ENCODE measurements around the gene BRINP1. TPM values are rescaled to one million over a fixed set of nuclear protein-coding genes. Genes with fewer than 3 reads are reported as not detected.

The BRINP1 gene
- total RNA-seq, 2 experiments from 2014 or later = not detected

- TF ChIP-seq CTCF (conservative IDR thresholded peaks at IDR 0.05; ENCODE audit: low read length) = no peak
- TF ChIP-seq EZH2phosphoT487 (IDR thresholded peaks at IDR 0.05; ENCODE audit: borderline replicate concordance, low read depth, low read length) = no peak
- Histone ChIP-seq H2AFZ (ENCODE audit: low read length) (no peak overlapping the region), H4K20me1 (ENCODE audit: insufficient read depth, low read length) (no peaks in the 10 kb centered on the region), H3K27ac (ENCODE audit: low read depth, low read length, poor library complexity, severe bottlenecking) (no peak overlapping the region), H3K4me1 (ENCODE audit: insufficient read depth, low read length, poor library complexity, severe bottlenecking) (no peaks in the 10 kb centered on the region), H3K4me2 (ENCODE audit: low read length) (no peak overlapping the region), H3K4me3 (ENCODE audit: low read depth, low read length, poor library complexity, severe bottlenecking) (no peak overlapping the region), H3K79me2 (ENCODE audit: insufficient read depth, low read depth, low read length) (no peaks in the 10 kb centered on the region), H3K36me3 (ENCODE audit: insufficient read depth, low read length) (no peaks in the 10 kb centered on the region), H3K9me2 (ENCODE audit: insufficient read depth, low read length) (no peaks in the 10 kb centered on the region), H3K9me3 (ENCODE audit: low read length) (no peaks in the 10 kb centered on the region)
- POLR2A ChIA-PET = no interaction called here
- BruUV-seq (replicated peaks) = no TSS peak
- CTCF ChIA-PET (ENCODE audit: unreplicated experiment) = no interaction called here
- no peak for DNase-seq (ENCODE audit: low spot score)
- intact Hi-C loops (cut with micrococcal nuclease; ENCODE audit: unreplicated experiment) = no loop called here
These were observed 144.8 kb downstream of the BRINP1 start for GRCh38 chr9:119224431-119224830.

DNA sequence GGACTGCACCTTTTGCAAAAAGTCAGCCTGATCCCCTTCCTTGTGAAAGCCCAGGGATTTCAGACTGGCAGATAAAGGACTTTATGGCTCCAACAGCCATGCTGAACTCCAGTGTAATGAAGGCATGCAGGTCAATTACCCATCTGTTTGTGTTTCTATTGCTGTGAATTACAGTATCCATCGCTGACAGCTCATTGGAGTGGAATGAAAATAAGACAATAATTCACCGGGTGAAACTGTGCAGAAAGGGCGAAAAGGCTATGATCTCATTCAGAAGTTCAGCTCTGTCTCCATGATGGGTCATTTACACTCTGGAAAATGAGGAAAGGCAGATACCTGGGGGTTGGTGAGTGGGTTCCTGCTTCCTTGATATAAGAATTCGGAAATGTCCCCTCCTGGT lies 148.0 kb downstream of the BRINP1 start:
- POLR2A ChIA-PET = interaction anchor here (0.6 kb wide), 1 partner anchor 38 kb away, joined by 3 read pairs; no protein-coding TSS in a partner anchor
- no peak for DNase-seq (ENCODE audit: low spot score)
- no peak overlapping the region for H2AFZ ChIP-seq (ENCODE audit: low read length)
- no TSS peak for BruUV-seq (replicated peaks)
- TF ChIP-seq EZH2phosphoT487 (IDR thresholded peaks at IDR 0.05; ENCODE audit: borderline replicate concordance, low read depth, low read length) (no peak), CTCF (conservative IDR thresholded peaks at IDR 0.05; ENCODE audit: low read length) (no peak)
- H3K9me3 ChIP-seq (ENCODE audit: low read length) = no peaks in the 10 kb centered on the region
- no peak overlapping the region for H3K27ac ChIP-seq (ENCODE audit: low read depth, low read length, poor library complexity, severe bottlenecking)
- H3K4me1 ChIP-seq (ENCODE audit: insufficient read depth, low read length, poor library complexity, severe bottlenecking) = no peaks in the 10 kb centered on the region
- H3K4me3 ChIP-seq (ENCODE audit: low read depth, low read length, poor library complexity, severe bottlenecking) = no peak overlapping the region
- no peak overlapping the region for H3K4me2 ChIP-seq (ENCODE audit: low read length)
- no peaks in the 10 kb centered on the region for H3K9me2 ChIP-seq (ENCODE audit: insufficient read depth, low read length)
- no peaks in the 10 kb centered on the region for H3K36me3 ChIP-seq (ENCODE audit: insufficient read depth, low read length)
- no peaks in the 10 kb centered on the region for H3K79me2 ChIP-seq (ENCODE audit: insufficient read depth, low read depth, low read length)
- CTCF ChIA-PET (ENCODE audit: unreplicated experiment) = no interaction called here
- intact Hi-C loops (cut with micrococcal nuclease; ENCODE audit: unreplicated experiment) = no loop called here
- H4K20me1 ChIP-seq (ENCODE audit: insufficient read depth, low read length) = no peaks in the 10 kb centered on the region

GRCh38 chr9:119218293-119218692 lies 150.9 kb downstream of the BRINP1 start:
- ChIA-PET CTCF (ENCODE audit: unreplicated experiment) (no interaction called here), POLR2A (interaction anchor here (0.7 kb wide), 2 partner anchors 64 to 325 kb away, joined by 4 to 6 read pairs; no protein-coding TSS in a partner anchor)
- intact Hi-C loops (cut with micrococcal nuclease; ENCODE audit: unreplicated experiment) = no loop called here
- no peak overlapping the region for H2AFZ ChIP-seq (ENCODE audit: low read length)
- no peaks in the 10 kb centered on the region for H3K79me2 ChIP-seq (ENCODE audit: insufficient read depth, low read depth, low read length)
- no peaks in the 10 kb centered on the region for H4K20me1 ChIP-seq (ENCODE audit: insufficient read depth, low read length)
- no peak overlapping the region for H3K4me2 ChIP-seq (ENCODE audit: low read length)
- H3K4me3 ChIP-seq (ENCODE audit: low read depth, low read length, poor library complexity, severe bottlenecking) = no peak overlapping the region
- H3K27ac ChIP-seq (ENCODE audit: low read depth, low read length, poor library complexity, severe bottlenecking) = no peak overlapping the region
- no peaks in the 10 kb centered on the region for H3K9me3 ChIP-seq (ENCODE audit: low read length)
- no peaks in the 10 kb centered on the region for H3K4me1 ChIP-seq (ENCODE audit: insufficient read depth, low read length, poor library complexity, severe bottlenecking)
- no TSS peak for BruUV-seq (replicated peaks)
- no peak for TF ChIP-seq EZH2phosphoT487 (IDR thresholded peaks at IDR 0.05; ENCODE audit: borderline replicate concordance, low read depth, low read length)
- no peak for TF ChIP-seq CTCF (conservative IDR thresholded peaks at IDR 0.05; ENCODE audit: low read length)
- H3K9me2 ChIP-seq (ENCODE audit: insufficient read depth, low read length) = no peaks in the 10 kb centered on the region
- no peaks in the 10 kb centered on the region for H3K36me3 ChIP-seq (ENCODE audit: insufficient read depth, low read length)
- DNase-seq (ENCODE audit: low spot score) = no peak

All from OCI-LY7 (cell line).